Gastrocnemius medialis (tissue), 4 donors: ENCODE results near the gene BCCIP.

Experiments
- CTCF ChIP-seq, 5 experiments: fragments of 450-650 bp in 3 of 5; fragments of 200-600 bp in 2 of 5; sonication (generic) in 2 of 5; IDR thresholded peaks in 4 of 5; conservative IDR thresholded peaks in 1 of 5; 1 replicate in 4 of 5; 2 replicates in 1 of 5; pipeline ENCODE4 v1.5.1; 2016 to 2019; ENCODE audit warnings: antibody characterized with exemption in 5 of 5, mild to moderate bottlenecking in 3 of 5, moderate library complexity in 3 of 5
- POLR2A ChIP-seq, 2 donors: fragments of 450-650 bp; IDR thresholded peaks; one replicate each; pipeline ENCODE4 v1.6.1; 2017; ENCODE audit warnings: antibody characterized with exemption in 2 of 2, mild to moderate bottlenecking in 2 of 2, moderate library complexity in 2 of 2

- TF ChIP-seq CTCF (IDR thresholded peaks at IDR 0.05 in 4 of 5, conservative IDR thresholded peaks at IDR 0.05 in 1 of 5): no peak
- TF ChIP-seq POLR2A (IDR thresholded peaks at IDR 0.05): no peak
These were observed 21.8 kb upstream of the BCCIP start for GRCh38 chr10:125801574-125801973.
